Stimulated activated CD4-positive, alpha-beta T cell treated with anti-CD3 and anti-CD28 coated beads, Interleukin-1b, Interleukin-23, amount 100 ng/mL, for 48 hours (primary cell): Measurements from ENCODE around the gene ENAM.
"Not testable (repeated sequence)": the region's sequence is repeated elsewhere in the genome, so short reads cannot be mapped to it uniquely, and the experiment has no call there.

Experiments
- DNase-seq: peaks from one replicate; pipeline ENCODE4 v3.0.0-alpha.2; 2020

Gene ENAM

GRCh38 chr4:70627620-70628019 lies 924 bp upstream of the ENAM start:
- no peak for DNase-seq

- DNase-seq, result no peak
Measured at GRCh38 chr4:70629469-70630090, 1.0 kb downstream of the ENAM start.

- no peak for DNase-seq
Measured at GRCh38 chr4:70630162-70630561, 1.6 kb downstream of the ENAM start.

- no peak for DNase-seq
Measured at GRCh38 chr4:70632028-70632427, 3.5 kb downstream of the ENAM start.

- DNase-seq, result no peak
Measured at GRCh38 chr4:70634482-70634881, 5.9 kb downstream of the ENAM start.

GRCh38 chr4:70637239-70637913 lies 8.8 kb downstream of the ENAM start:
- DNase-seq, result no peak

GRCh38 chr4:70640192-70640591 lies 11.6 kb downstream of the ENAM start:
- no peak for DNase-seq

- not testable (repeated sequence) for DNase-seq
Measured at GRCh38 chr4:70650741-70651140, 22.2 kb downstream of the ENAM start.

GRCh38 chr4:70651864-70652506 lies 23.4 kb downstream of the ENAM start:
- no peak for DNase-seq

- no peak for DNase-seq
Measured at GRCh38 chr4:70654605-70655011, 26.1 kb downstream of the ENAM start.

- DNase-seq, result no peak
Measured at GRCh38 chr4:70657326-70657725, 28.8 kb downstream of the ENAM start.

- DNase-seq, result no peak
Measured at GRCh38 chr4:70658418-70658817, 29.9 kb downstream of the ENAM start.

GRCh38 chr4:70660106-70660505 lies 31.6 kb downstream of the ENAM start:
- DNase-seq, result no peak

- peak; percentile 26 for DNase-seq
Measured at GRCh38 chr4:70661309-70661922, 32.9 kb downstream of the ENAM start.

GRCh38 chr4:70666369-70666768 lies 37.8 kb downstream of the ENAM start, which contains the start of gene JCHAIN:
TSS of gene JCHAIN (minus strand) at chr4:70666508. CDS start at chr4:70666490, 18 bp downstream.
- no peak for DNase-seq

GRCh38 chr4:70667740-70668535 lies 39.4 kb downstream of the ENAM start:
- no peak for DNase-seq

- no peak for DNase-seq
Measured at GRCh38 chr4:70670332-70671014, 41.9 kb downstream of the ENAM start.

- DNase-seq, result no peak
Measured at GRCh38 chr4:70671091-70671490, 42.5 kb downstream of the ENAM start.

GRCh38 chr4:70674191-70674590 lies 45.6 kb downstream of the ENAM start:
- DNase-seq, result no peak

GRCh38 chr4:70674731-70675130 lies 46.2 kb downstream of the ENAM start:
- no peak for DNase-seq

GRCh38 chr4:70676554-70677090 lies 48.1 kb downstream of the ENAM start:
- no peak for DNase-seq
